SK-N-SH (cell line): ENCODE results near the gene SMG1. TPM values are rescaled to one million over a fixed set of nuclear protein-coding genes. Genes with fewer than 3 reads are reported as not detected.

Experiments
- CTCF ChIA-PET: fragments of 300-600, 350-600 bp; formaldehyde crosslinking; extraction: SDS; loops from one replicate; lab custom pipeline; 2021; lab: Yijun Ruan, JAX
- POLR2A ChIA-PET: fragments of 350-600 bp; sonication (Branson Sonifier 250); formaldehyde crosslinking; extraction: SDS; loops from one replicate; lab custom pipeline; 2020; ENCODE audit warnings: antibody characterized with exemption, inconsistent platforms; lab: Yijun Ruan, JAX
- DNase-seq: peaks from one replicate; pipeline ENCODE4 v3.0.0; 2012
- H2AFZ ChIP-seq: fragments of 200-600 bp; sonication (generic); 2 replicates; pipeline ENCODE4 v1.8.1; 2016; ENCODE audit warnings: antibody characterized with exemption, mild to moderate bottlenecking, low read depth
- H3F3A ChIP-seq: fragments of 200-600 bp; sonication (generic); replicated peaks from 2 replicates; pipeline ENCODE3; 2016; ENCODE audit warnings: antibody characterized with exemption, mild to moderate bottlenecking; ENCODE audit not compliant: insufficient read depth
- H3K27ac ChIP-seq, 2 experiments: fragments of 200-500 bp in 1 of 2; fragments of 200-600 bp in 1 of 2; sonication (Bioruptor generic) in 1 of 2; sonication (generic), shearing (Covaris generic) in 1 of 2; 2 replicates each; pipeline versions ENCODE4 v1.5.1 to v1.6.1; 2014 to 2016; ENCODE audit warnings: low read depth in 2 of 2, inconsistent platforms in 1 of 2, low read length in 1 of 2, mild to moderate bottlenecking in 1 of 2, mixed read lengths in 1 of 2
- H3K27me3 ChIP-seq: fragments of 200-600 bp; sonication (generic), shearing (Covaris generic); 2 replicates; pipeline ENCODE4 v1.6.1; 2016; ENCODE audit warnings: mixed run types; ENCODE audit not compliant: insufficient read depth
- H3K36me3 ChIP-seq, 2 experiments: fragments of 200-500 bp in 1 of 2; fragments of 200-600 bp in 1 of 2; sonication (Bioruptor generic) in 1 of 2; sonication (generic) in 1 of 2; replicated peaks in 1 of 2; 2 replicates each; pipeline versions ENCODE3 to v1.5.1; 2014 to 2016; ENCODE audit warnings: low read length in 1 of 2, mild to moderate bottlenecking in 1 of 2; ENCODE audit not compliant: insufficient read depth in 2 of 2, control insufficient read depth in 1 of 2
- H3K4me1 ChIP-seq, 2 experiments: fragments of 200-500 bp in 1 of 2; fragments of 200-600 bp in 1 of 2; sonication (Bioruptor generic) in 1 of 2; sonication (generic), shearing (Covaris generic) in 1 of 2; 2 replicates each; pipeline versions ENCODE4 v1.5.1 to v1.6.1; 2014 to 2016; ENCODE audit warnings: low read depth in 1 of 2, low read length in 1 of 2, mixed run types in 1 of 2; ENCODE audit not compliant: insufficient read depth in 2 of 2, control insufficient read depth in 1 of 2
- H3K4me2 ChIP-seq: fragments of 200-600 bp; sonication (generic), shearing (Covaris generic); 2 replicates; pipeline ENCODE4 v1.6.1; 2017; ENCODE audit warnings: mixed run types
- H3K4me3 ChIP-seq, 2 experiments: fragments of 200-500 bp in 1 of 2; fragments of 200-600 bp in 1 of 2; sonication (Bioruptor generic) in 1 of 2; sonication (generic), shearing (Covaris generic) in 1 of 2; 2 replicates each; pipeline versions ENCODE4 v1.5.1 to v1.8.1; 2014 to 2016; ENCODE audit warnings: low read depth in 2 of 2, inconsistent platforms in 1 of 2, low read length in 1 of 2, mild to moderate bottlenecking in 1 of 2, mixed read lengths in 1 of 2, moderate library complexity in 1 of 2
- H3K79me2 ChIP-seq: fragments of 200-600 bp; sonication (generic); 2 replicates; pipeline ENCODE4 v1.8.1; 2017; ENCODE audit warnings: mild to moderate bottlenecking; ENCODE audit not compliant: insufficient read depth
- H3K9ac ChIP-seq: fragments of 200-600 bp; sonication (generic); 2 replicates; pipeline ENCODE4 v1.6.1; 2017; ENCODE audit warnings: mixed run types
- H3K9me2 ChIP-seq: fragments of 200-600 bp; sonication (generic); 2 replicates; pipeline ENCODE4 v1.6.1; 2017; ENCODE audit warnings: mixed run types
- H3K9me3 ChIP-seq: fragments of 200-600 bp; sonication (generic); 2 replicates; pipeline ENCODE4 v1.6.1; 2017; ENCODE audit warnings: mixed run types, mild to moderate bottlenecking, moderate library complexity
- H4K20me1 ChIP-seq: fragments of 200-600 bp; sonication (generic); 2 replicates; pipeline ENCODE4 v1.6.1; 2017; ENCODE audit warnings: mild to moderate bottlenecking, mixed run types; ENCODE audit not compliant: insufficient read depth
- ELF1 ChIP-seq: IDR thresholded peaks from 2 replicates; pipeline ENCODE4 v1.4.0; 2012
- EP300 ChIP-seq, 2 experiments: IDR thresholded peaks; 2 replicates each; pipeline versions ENCODE4 v1.4.0 to v1.6.1; 2012; ENCODE audit warnings: borderline replicate concordance in 1 of 2, low read depth in 1 of 2, low read length in 1 of 2
- FOSL2 ChIP-seq: IDR thresholded peaks from 2 replicates; pipeline ENCODE4 v1.4.0; 2012; ENCODE audit warnings: low read depth, mild to moderate bottlenecking, moderate library complexity, borderline replicate concordance
- GABPA ChIP-seq: IDR thresholded peaks from 2 replicates; pipeline ENCODE4 v1.4.0; 2012; ENCODE audit warnings: low read depth, mild to moderate bottlenecking
- IRF3 ChIP-seq: fragments of 150-350 bp; IDR thresholded peaks from 2 replicates; pipeline ENCODE4 v1.6.1; 2016; ENCODE audit warnings: mild to moderate bottlenecking, low read depth, low read length
- JUND ChIP-seq: IDR thresholded peaks from 2 replicates; pipeline ENCODE4 v1.4.0; 2012
- MAX ChIP-seq: IDR thresholded peaks from 2 replicates; pipeline ENCODE4 v1.4.0; 2012; ENCODE audit warnings: low read depth
- NFIC ChIP-seq: IDR thresholded peaks from 2 replicates; pipeline ENCODE4 v1.4.0; 2012; ENCODE audit warnings: borderline replicate concordance
- PBX3 ChIP-seq: IDR thresholded peaks from 2 replicates; pipeline ENCODE4; 2012
- RCOR1 ChIP-seq: fragments of 150-350 bp; IDR thresholded peaks from 2 replicates; pipeline ENCODE4 v1.6.1; 2017; ENCODE audit warnings: antibody characterized with exemption, low read length
- REST ChIP-seq: IDR thresholded peaks from 2 replicates; pipeline ENCODE4 v1.6.1; 2012; ENCODE audit warnings: mild to moderate bottlenecking, low read depth, low read length, moderate library complexity
- RFX5 ChIP-seq: IDR thresholded peaks from 2 replicates; pipeline ENCODE4 v1.6.1; 2012; ENCODE audit warnings: mild to moderate bottlenecking, improper control_type of control experiment, low read length
- RXRA ChIP-seq: IDR thresholded peaks from 2 replicates; pipeline ENCODE4 v1.4.0; 2012; ENCODE audit warnings: low read depth, mild to moderate bottlenecking, borderline replicate concordance
- SIN3A ChIP-seq: IDR thresholded peaks from 2 replicates; pipeline ENCODE4 v1.6.1; 2012; ENCODE audit warnings: low read depth, mild to moderate bottlenecking, low read length, moderate library complexity, borderline replicate concordance
- SMC3 ChIP-seq: IDR thresholded peaks from 2 replicates; pipeline ENCODE4 v1.6.1; 2012; ENCODE audit warnings: low read depth, low read length, improper control_type of control experiment
- USF1 ChIP-seq: IDR thresholded peaks from 2 replicates; pipeline ENCODE4 v1.4.0; 2012; ENCODE audit warnings: low read depth, borderline replicate concordance
- WGBS: methylation state at CpG from one replicate; pipeline ENCODE4 v1.1.6; 2017; ENCODE audit warnings: low lambda C conversion rate; 5-methylcytosine and 5-hydroxymethylcytosine counted together
- polyA plus RNA-seq, 3 experiments: library from polyadenylated mRNA; depleted of rRNA; stranded (reverse); fragments of >200 nt; gene quantifications; 2 replicates each; pipeline ENCODE4 v1.2.3, GENCODE V29; 2012

SMG1 gene
- polyA plus RNA-seq, 1 of the 3 experiments (the other 2 are of a cell fraction), result 11.2 TPM

GRCh38 chr16:18833707-18834505, 92.3 kb downstream of the SMG1 start:
- no peak for DNase-seq
- H3K36me3 ChIP-seq, result peaks cover 93% of the 10 kb centered on the region in 2 experiments
- WGBS, result 96% methylated on average over 9 of the region's 9 CpGs
- H3K9ac ChIP-seq, result no peak overlapping the region
- H3K27ac ChIP-seq, result no peak overlapping the region
- H3K79me2 ChIP-seq, result no peaks in the 10 kb centered on the region
- no peaks in the 10 kb centered on the region for H4K20me1 ChIP-seq
- TF ChIP-seq SMC3 (no peak), MAX (no peak), JUND (no peak), RFX5 (no peak), IRF3 (no peak), RCOR1 (no peak), NFIC (no peak), SIN3A (no peak), PBX3 (no peak), RXRA (no peak), USF1 (no peak)
- no peaks in the 10 kb centered on the region for H3K9me3 ChIP-seq
- ChIA-PET CTCF (interaction anchor here (1.2 to 2.3 kb wide), 3 partner anchors 9 to 130 kb away, joined by 3 to 5 read pairs (median 4); partner anchors contain the start of gene ARL6IP1), POLR2A (no interaction called here)
- no peak overlapping the region for H2AFZ ChIP-seq
- H3F3A ChIP-seq, result peaks cover 12% of the 10 kb centered on the region
- H3K4me1 ChIP-seq, result no peaks in the 10 kb centered on the region
- no peaks in the 10 kb centered on the region for H3K27me3 ChIP-seq
- no peak overlapping the region for H3K4me2 ChIP-seq
- no peak overlapping the region for H3K4me3 ChIP-seq
- no peaks in the 10 kb centered on the region for H3K9me2 ChIP-seq

- POLR2A ChIA-PET, result no interaction called here
- peaks cover 12% of the 10 kb centered on the region for H3F3A ChIP-seq
- CTCF ChIA-PET, result interaction anchor here (1.4 to 2.3 kb wide), 2 partner anchors 10 to 31 kb away, joined by 4 to 5 read pairs; partner anchors contain the start of gene ARL6IP1
- no peak for DNase-seq
- H4K20me1 ChIP-seq, result no peaks in the 10 kb centered on the region
- no peak overlapping the region for H3K9ac ChIP-seq
- H3K9me3 ChIP-seq, result no peaks in the 10 kb centered on the region
- 91% methylated on average over 8 of the region's 8 CpGs for WGBS
- no peak overlapping the region for H2AFZ ChIP-seq
- H3K4me3 ChIP-seq, result no peak overlapping the region
- H3K27me3 ChIP-seq, result no peaks in the 10 kb centered on the region
- H3K4me1 ChIP-seq, result no peaks in the 10 kb centered on the region
- no peaks in the 10 kb centered on the region for H3K79me2 ChIP-seq
- H3K9me2 ChIP-seq, result no peaks in the 10 kb centered on the region
- H3K36me3 ChIP-seq, result peaks cover 88 to 91% of the 10 kb centered on the region in 2 experiments
- no peak overlapping the region for H3K4me2 ChIP-seq
- no peak overlapping the region for H3K27ac ChIP-seq
- TF ChIP-seq REST, result no peak
- TF ChIP-seq USF1, result no peak
- no peak for TF ChIP-seq GABPA
- no peak for TF ChIP-seq FOSL2
- no peak for TF ChIP-seq EP300 (IDR thresholded peaks at IDR 0.05; ENCODE audit: borderline replicate concordance in 1 of 2, low read depth in 1 of 2, low read length in 1 of 2)
- no peak for TF ChIP-seq MAX
- no peak for TF ChIP-seq SIN3A
- no peak for TF ChIP-seq ELF1
- TF ChIP-seq PBX3, result no peak
Measured at GRCh38 chr16:18832613-18833012, 93.6 kb downstream of the SMG1 start.
